A549 (cell line): ENCODE measurements around the gene SCARB1.

Experiments used
- CEBPB ChIP-seq, 2 experiments: fragments of >200 bp in 1 of 2; sonication (Bioruptor Twin) in 1 of 2; formaldehyde crosslinking in 1 of 2; IDR thresholded peaks; 2 replicates each; pipeline ENCODE4 v1.6.1; 2012 to 2016
- CHD2 ChIP-seq: fragments of 150-350 bp; IDR thresholded peaks from 2 replicates; pipeline ENCODE4 v1.6.1; 2014; ENCODE audit warnings: low read length; ENCODE audit not compliant: partially characterized antibody
- CTCF ChIP-seq: fragments of >200 bp; sonication (Bioruptor Twin); formaldehyde crosslinking; IDR thresholded peaks from 3 replicates; pipeline ENCODE4 v1.5.1; 2016
- FOSL2 ChIP-seq, 2 experiments: fragments of 450-650 bp in 1 of 2; fragments of >200 bp in 1 of 2; sonication (Bioruptor Twin) in 1 of 2; formaldehyde crosslinking; IDR thresholded peaks; 2 replicates each; pipeline versions ENCODE4 v1.5.0 to v1.6.1; 2016 to 2020; ENCODE audit warnings: mild to moderate bottlenecking in 1 of 2, moderate library complexity in 1 of 2
- HEYL ChIP-seq: fragments of 250-450 bp; sonication (Bioruptor Pico); IDR thresholded peaks from 2 replicates; pipeline ENCODE4 v1.8.0; 2021; ENCODE audit warnings: mild to moderate bottlenecking, moderate library complexity
- JUN ChIP-seq, 2 experiments: fragments of >200 bp; sonication (Bioruptor Twin); formaldehyde crosslinking; IDR thresholded peaks; 2 replicates in 1 of 2; 3 replicates in 1 of 2; pipeline ENCODE4 v1.6.1; 2016 to 2017
- JUNB ChIP-seq: fragments of >200 bp; sonication (Bioruptor Twin); formaldehyde crosslinking; IDR thresholded peaks from 2 replicates; pipeline ENCODE4 v1.6.1; 2016
- KDM1A ChIP-seq: fragments of 200-600 bp; sonication (generic); IDR thresholded peaks from 2 replicates; pipeline ENCODE4 v1.6.1; 2016; ENCODE audit warnings: low read depth, mild to moderate bottlenecking
- MAFK ChIP-seq: fragments of 450-650 bp; IDR thresholded peaks from 2 replicates; pipeline ENCODE4 v1.6.1; 2014; ENCODE audit not compliant: partially characterized antibody
- POLR2A ChIP-seq: IDR thresholded peaks from 2 replicates; pipeline ENCODE4 v1.6.1; 2012; ENCODE audit warnings: mild to moderate bottlenecking, low read length
- RCOR1 ChIP-seq: fragments of 150-350 bp; IDR thresholded peaks from 2 replicates; pipeline ENCODE4 v1.6.1; 2014; ENCODE audit warnings: antibody characterized with exemption, low read length, low read depth
- TFCP2L1 ChIP-seq: fragments of 250-450 bp; sonication (Bioruptor Pico); IDR thresholded peaks from 2 replicates; pipeline ENCODE4 v1.5.0; 2021; ENCODE audit warnings: mild to moderate bottlenecking
- TF ChIP-seq, protein P1 (sequence below): IDR thresholded peaks from 2 replicates; pipeline ENCODE4 v1.6.1; 2012
- TF ChIP-seq, protein P2 (sequence below): IDR thresholded peaks from 2 replicates; pipeline ENCODE4 v1.6.1; 2012

GRCh38 chr12:124881123-124881522 lies 17.5 kb upstream of the SCARB1 start:
- TF ChIP-seq CTCF (no peak), JUN (IDR thresholded peaks at IDR 0.05) (no peak), CEBPB (IDR thresholded peaks at IDR 0.05) (no peak), POLR2A (no peak), RCOR1 (no peak), MAFK (no peak), KDM1A (no peak), FOSL2 (IDR thresholded peaks at IDR 0.05) (no peak), FOSL2 (CRISPR knock-in tag; IDR thresholded peaks at IDR 0.05) (no peak), HEYL (no peak), JUNB (no peak), CHD2 (no peak), TFCP2L1 (no peak)
- TF ChIP-seq, protein P1, sequence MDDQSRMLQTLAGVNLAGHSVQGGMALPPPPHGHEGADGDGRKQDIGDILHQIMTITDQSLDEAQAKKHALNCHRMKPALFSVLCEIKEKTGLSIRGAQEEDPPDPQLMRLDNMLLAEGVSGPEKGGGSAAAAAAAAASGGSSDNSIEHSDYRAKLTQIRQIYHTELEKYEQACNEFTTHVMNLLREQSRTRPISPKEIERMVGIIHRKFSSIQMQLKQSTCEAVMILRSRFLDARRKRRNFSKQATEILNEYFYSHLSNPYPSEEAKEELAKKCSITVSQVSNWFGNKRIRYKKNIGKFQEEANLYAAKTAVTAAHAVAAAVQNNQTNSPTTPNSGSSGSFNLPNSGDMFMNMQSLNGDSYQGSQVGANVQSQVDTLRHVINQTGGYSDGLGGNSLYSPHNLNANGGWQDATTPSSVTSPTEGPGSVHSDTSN = no peak
- TF ChIP-seq, protein P2, sequence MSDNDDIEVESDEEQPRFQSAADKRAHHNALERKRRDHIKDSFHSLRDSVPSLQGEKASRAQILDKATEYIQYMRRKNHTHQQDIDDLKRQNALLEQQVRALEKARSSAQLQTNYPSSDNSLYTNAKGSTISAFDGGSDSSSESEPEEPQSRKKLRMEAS = no peak
